Smooth muscle cell (in vitro differentiated cells): ENCODE results near the gene GPC1. TPM values are rescaled to one million over a fixed set of nuclear protein-coding genes. Genes with fewer than 3 reads are reported as not detected.

Experiments used
- DNase-seq: peaks from one replicate; lab custom pipeline; 2025; ENCODE audit not compliant: unreplicated experiment; lab: John Stamatoyannopoulos, UW
- H2AFZ ChIP-seq: fragments of 200-600 bp; sonication (generic); 2 replicates; pipeline ENCODE4 v1.6.0; 2016; ENCODE audit warnings: antibody characterized with exemption, low read depth, mild to moderate bottlenecking
- H3F3A ChIP-seq: fragments of 200-600 bp; sonication (generic); 2 replicates; pipeline ENCODE4 v1.6.0; 2017; ENCODE audit warnings: antibody characterized with exemption, low read depth
- H3K27ac ChIP-seq: fragments of 200-600 bp; sonication (generic); 2 replicates; pipeline ENCODE4 v1.5.1; 2016; ENCODE audit warnings: low read depth, mild to moderate bottlenecking
- H3K27me3 ChIP-seq: fragments of 200-600 bp; sonication (generic); 2 replicates; pipeline ENCODE4 v1.6.1; 2016; ENCODE audit warnings: low read depth, mild to moderate bottlenecking
- H3K36me3 ChIP-seq: fragments of 200-600 bp; sonication (generic); 2 replicates; pipeline ENCODE4 v1.5.1; 2016; ENCODE audit warnings: low read depth
- H3K4me1 ChIP-seq: fragments of 200-600 bp; sonication (generic); 2 replicates; pipeline ENCODE4 v1.5.1; 2016; ENCODE audit warnings: low read depth
- H3K4me2 ChIP-seq: fragments of 200-600 bp; sonication (generic); 2 replicates; pipeline ENCODE4 v1.6.0; 2016; ENCODE audit warnings: mild to moderate bottlenecking
- H3K4me3 ChIP-seq: fragments of 200-600 bp; sonication (generic); 2 replicates; pipeline ENCODE4 v1.5.1; 2016; ENCODE audit warnings: mild to moderate bottlenecking
- H3K79me2 ChIP-seq: fragments of 200-600 bp; sonication (generic); 2 replicates; pipeline ENCODE4 v1.6.0; 2016; ENCODE audit warnings: low read depth, mild to moderate bottlenecking
- H3K9ac ChIP-seq: fragments of 200-600 bp; sonication (generic); 2 replicates; pipeline ENCODE4 v1.6.0; 2016; ENCODE audit warnings: low read depth
- H3K9me3 ChIP-seq: fragments of 200-600 bp; sonication (generic); replicated peaks from 2 replicates; pipeline ENCODE4 v1.5.1; 2016; ENCODE audit warnings: low read depth
- H4K20me1 ChIP-seq: fragments of 200-600 bp; sonication (generic); 2 replicates; pipeline ENCODE4 v1.6.0; 2016; ENCODE audit warnings: low read depth
- CTCF ChIP-seq: fragments of 200-600 bp; sonication (generic); IDR thresholded peaks from 2 replicates; pipeline ENCODE4 v1.5.1; 2017; ENCODE audit warnings: borderline replicate concordance, mild to moderate bottlenecking, antibody characterized with exemption; ENCODE audit not compliant: insufficient read depth, poor library complexity, severe bottlenecking
- WGBS: methylation state at CpG from one replicate; pipeline ENCODE4 v1.1.7; 2016; ENCODE audit warnings: low lambda C conversion rate; 5-methylcytosine and 5-hydroxymethylcytosine counted together
- polyA plus RNA-seq: library from polyadenylated mRNA; unstranded; fragments of >200 nt; fragmentation: Nextera tagmentation; extraction: Ambion mirVana; gene quantifications from 2 replicates; pipeline ENCODE4 v1.2.1, GENCODE V29; 2016
- total RNA-seq: library from RNA; depleted of rRNA; stranded (reverse); fragments of >200 nt; gene quantifications from 2 replicates; pipeline ENCODE4 v1.2.3, GENCODE V29; 2014

GPC1 gene
- total and polyA plus RNA-seq, 2 experiments from 2014 or later = 88.9 to 221 TPM

- peaks cover 33% of the 10 kb centered on the region for H3K4me1 ChIP-seq
- no peak overlapping the region for H3K27ac ChIP-seq
- H4K20me1 ChIP-seq = peaks cover 93% of the 10 kb centered on the region
- no peaks in the 10 kb centered on the region for H3K36me3 ChIP-seq
- no peak overlapping the region for H3K4me2 ChIP-seq
- no peak overlapping the region for H3K9ac ChIP-seq
- 67% methylated on average over 14 of the region's 16 CpGs for WGBS
- TF ChIP-seq CTCF = no peak
- peaks cover 2% of the 10 kb centered on the region for H3F3A ChIP-seq
- no peak overlapping the region for H2AFZ ChIP-seq
- no peak overlapping the region for H3K4me3 ChIP-seq
- H3K79me2 ChIP-seq = peaks cover 27% of the 10 kb centered on the region
- H3K9me3 ChIP-seq = no peaks in the 10 kb centered on the region
- DNase-seq = no peak
- H3K27me3 ChIP-seq = peaks cover 21% of the 10 kb centered on the region
Observed at GRCh38 chr2:240450532-240451107, 15.2 kb downstream of the GPC1 start.

- H3K4me2 ChIP-seq = peak overlapping the region; percentile 93
- no peaks in the 10 kb centered on the region for H3K9me3 ChIP-seq
- no peaks in the 10 kb centered on the region for H3K36me3 ChIP-seq
- H3K9ac ChIP-seq = no peak overlapping the region
- WGBS = 90% methylated on average over 13 of the region's 13 CpGs
- peaks cover 2% of the 10 kb centered on the region for H3F3A ChIP-seq
- peaks cover 93% of the 10 kb centered on the region for H4K20me1 ChIP-seq
- TF ChIP-seq CTCF = peak; percentile 5
- peaks cover 36% of the 10 kb centered on the region for H3K4me1 ChIP-seq
- H3K27me3 ChIP-seq = peaks cover 24% of the 10 kb centered on the region
- peaks cover 22% of the 10 kb centered on the region for H3K79me2 ChIP-seq
- no peak overlapping the region for H2AFZ ChIP-seq
- no peak for DNase-seq
- no peak overlapping the region for H3K4me3 ChIP-seq
- no peak overlapping the region for H3K27ac ChIP-seq
Observed at GRCh38 chr2:240451108-240451611, 15.7 kb downstream of the GPC1 start.

DNA sequence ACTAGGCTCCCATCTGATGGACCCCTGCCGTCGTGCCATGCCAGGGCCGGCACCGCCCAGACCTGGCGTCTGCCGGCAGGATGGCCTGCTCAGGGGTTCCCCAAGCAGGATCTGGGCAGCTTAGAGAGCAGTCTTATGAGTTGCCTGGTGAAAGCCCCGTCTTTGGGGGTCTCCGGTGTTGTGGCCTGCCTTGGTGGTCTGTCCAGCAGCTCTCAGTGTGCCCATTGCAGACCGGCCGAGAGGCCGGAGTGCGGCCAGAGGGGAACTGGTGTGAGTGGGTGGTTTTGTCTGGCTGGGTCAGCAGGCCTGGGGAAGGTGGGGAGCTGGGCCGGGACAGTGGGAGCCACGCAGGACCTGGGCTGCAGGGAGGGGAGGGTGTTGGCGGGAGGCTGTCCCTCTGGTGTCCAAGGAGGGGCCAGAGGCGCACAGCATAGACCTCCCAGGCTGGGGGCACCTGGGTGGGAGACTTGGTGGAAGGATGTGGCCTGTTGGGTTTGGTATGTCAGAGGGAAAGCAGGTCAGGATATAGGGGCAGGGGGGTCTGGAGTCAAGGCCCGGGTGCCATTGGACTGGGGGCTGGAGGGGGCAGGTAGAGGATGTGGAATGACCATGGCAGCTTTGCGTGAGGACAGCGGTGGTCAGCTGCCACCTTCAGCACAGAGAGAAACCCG, 16.5 kb downstream of the GPC1 start:
- Histone ChIP-seq H3K4me1 (peaks cover 44% of the 10 kb centered on the region), H3F3A (peaks cover 2% of the 10 kb centered on the region), H4K20me1 (peaks cover 93% of the 10 kb centered on the region), H3K36me3 (no peaks in the 10 kb centered on the region), H3K9ac (no peak overlapping the region), H3K27ac (no peak overlapping the region), H2AFZ (no peak overlapping the region), H3K79me2 (peaks cover 15% of the 10 kb centered on the region), H3K4me3 (peak overlapping the region; percentile 56), H3K4me2 (peak overlapping the region; percentile 93), H3K9me3 (no peaks in the 10 kb centered on the region), H3K27me3 (peaks cover 24% of the 10 kb centered on the region)
- 80% methylated on average over 15 of the region's 20 CpGs for WGBS
- no peak for TF ChIP-seq CTCF
- no peak for DNase-seq
